HG02588 (cell line): Measurements from ENCODE around the gene NPY5R.

Experiments
- ATAC-seq: cut with Tn5 transposase; IDR thresholded peaks from one replicate; pipeline ENCODE4 v1.9.1; 2021; ENCODE audit warnings: mild to moderate bottlenecking, moderate library complexity; ENCODE audit not compliant: unreplicated experiment

NPY5R gene

GRCh38 chr4:163343604-163344146 lies at the start of gene NPY5R:
Gene NPY5R (plus strand): TSS chr4:163343892. CDS start chr4:163350274, 6,382 bp downstream.
- no peak for ATAC-seq

DNA sequence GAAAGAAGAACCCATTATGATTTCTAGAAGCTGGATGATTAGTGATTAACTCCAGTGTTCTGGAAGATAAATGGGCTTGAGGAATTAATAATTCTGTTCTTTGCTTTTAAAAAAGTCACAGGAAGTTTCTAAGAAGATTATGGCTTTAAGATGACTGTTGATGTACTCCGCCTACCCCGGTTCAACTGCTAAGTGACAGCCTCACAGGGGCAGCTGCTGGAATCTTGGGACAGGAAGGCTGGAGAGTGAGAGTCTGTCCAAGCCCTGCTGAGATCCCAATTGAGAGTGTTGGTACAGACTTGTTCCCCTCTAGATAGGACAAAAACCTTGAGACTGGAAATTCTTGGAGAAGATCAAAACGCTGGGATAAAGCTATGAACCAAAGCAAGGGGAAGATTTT lies 48.6 kb upstream of the NPY5R start:
- no peak for ATAC-seq

DNA sequence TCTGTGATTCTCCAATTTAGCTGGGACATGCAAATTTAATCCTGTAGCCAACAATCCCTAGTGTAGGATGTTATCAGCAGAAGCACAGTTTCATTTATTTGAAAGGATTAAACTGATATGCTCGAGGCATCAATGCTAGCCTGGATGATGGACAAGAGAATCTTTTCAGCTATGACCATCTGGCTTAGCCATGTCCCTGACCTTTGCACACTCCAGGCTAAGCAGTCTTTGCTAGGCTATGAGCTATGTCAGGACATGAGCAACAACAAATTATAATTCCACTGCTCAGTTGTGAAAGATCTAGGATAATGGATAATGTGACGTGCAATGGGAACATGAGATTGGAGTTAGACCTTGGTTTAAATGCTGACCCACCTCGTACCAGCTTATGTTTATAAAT lies 43.2 kb upstream of the NPY5R start:
- no peak for ATAC-seq

DNA sequence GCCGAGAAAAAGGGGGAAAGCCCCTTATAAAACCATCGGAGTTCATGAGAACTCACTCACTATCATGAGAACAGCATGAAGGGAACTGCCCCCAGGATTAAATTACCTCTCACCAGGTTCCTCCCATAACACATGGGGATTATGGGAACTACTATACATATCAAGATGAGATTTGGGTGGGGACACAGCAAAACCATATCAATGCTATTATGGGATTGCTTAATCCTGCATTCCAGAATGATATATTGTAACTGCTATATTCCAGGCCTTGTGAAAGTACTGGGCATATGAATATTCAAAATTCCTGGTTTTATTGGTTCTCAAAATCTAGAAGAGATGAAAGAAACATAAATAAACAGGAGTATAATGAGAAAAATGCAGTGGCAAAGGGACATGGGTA lies 40.6 kb upstream of the NPY5R start:
- ATAC-seq = no peak

DNA sequence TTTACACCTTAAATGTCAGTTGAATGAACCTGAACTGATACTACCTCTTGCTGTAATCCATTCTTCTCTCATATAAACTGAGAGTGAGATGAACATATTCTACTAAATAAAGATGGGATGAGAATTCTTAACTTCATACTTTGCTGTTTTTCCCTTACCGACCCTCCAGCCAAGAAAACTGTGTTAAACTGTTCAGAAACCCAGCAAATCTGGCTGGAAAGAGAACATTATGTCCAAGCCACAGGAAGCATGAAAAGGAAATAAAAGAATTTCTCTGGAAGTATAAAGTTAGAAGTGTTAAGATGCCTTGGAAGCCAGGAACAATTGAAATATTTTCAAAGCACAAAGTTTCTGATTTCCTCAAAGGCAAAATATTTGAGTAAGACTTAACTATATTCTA lies 34.2 kb upstream of the NPY5R start:
- ATAC-seq = no peak

DNA sequence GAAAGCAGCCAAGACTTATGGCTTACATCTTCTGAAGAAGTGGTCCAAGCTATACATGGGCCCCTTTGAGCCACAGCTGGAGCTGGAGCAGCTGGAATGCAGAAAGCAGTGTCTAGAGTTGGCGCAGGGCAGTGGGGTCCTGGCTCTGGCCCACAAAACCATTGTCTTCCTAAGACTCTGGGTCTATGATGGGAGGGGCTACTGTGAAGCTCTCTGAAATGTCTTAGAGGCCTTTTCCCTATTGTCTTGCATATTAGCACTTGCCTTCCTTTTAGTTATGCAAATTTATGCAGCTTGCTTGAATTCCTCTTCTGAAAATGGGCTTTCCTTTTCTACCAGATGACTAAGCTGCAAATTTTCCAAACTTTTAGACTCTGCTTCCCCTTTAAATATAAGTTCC lies 26.6 kb upstream of the NPY5R start:
- ATAC-seq = no peak

GRCh38 chr4:163330916-163331628 lies 12.6 kb upstream of the NPY5R start:
- ATAC-seq = no peak

- ATAC-seq = peak; percentile 20
Measured at GRCh38 chr4:163331629-163332376, 11.9 kb upstream of the NPY5R start.

DNA sequence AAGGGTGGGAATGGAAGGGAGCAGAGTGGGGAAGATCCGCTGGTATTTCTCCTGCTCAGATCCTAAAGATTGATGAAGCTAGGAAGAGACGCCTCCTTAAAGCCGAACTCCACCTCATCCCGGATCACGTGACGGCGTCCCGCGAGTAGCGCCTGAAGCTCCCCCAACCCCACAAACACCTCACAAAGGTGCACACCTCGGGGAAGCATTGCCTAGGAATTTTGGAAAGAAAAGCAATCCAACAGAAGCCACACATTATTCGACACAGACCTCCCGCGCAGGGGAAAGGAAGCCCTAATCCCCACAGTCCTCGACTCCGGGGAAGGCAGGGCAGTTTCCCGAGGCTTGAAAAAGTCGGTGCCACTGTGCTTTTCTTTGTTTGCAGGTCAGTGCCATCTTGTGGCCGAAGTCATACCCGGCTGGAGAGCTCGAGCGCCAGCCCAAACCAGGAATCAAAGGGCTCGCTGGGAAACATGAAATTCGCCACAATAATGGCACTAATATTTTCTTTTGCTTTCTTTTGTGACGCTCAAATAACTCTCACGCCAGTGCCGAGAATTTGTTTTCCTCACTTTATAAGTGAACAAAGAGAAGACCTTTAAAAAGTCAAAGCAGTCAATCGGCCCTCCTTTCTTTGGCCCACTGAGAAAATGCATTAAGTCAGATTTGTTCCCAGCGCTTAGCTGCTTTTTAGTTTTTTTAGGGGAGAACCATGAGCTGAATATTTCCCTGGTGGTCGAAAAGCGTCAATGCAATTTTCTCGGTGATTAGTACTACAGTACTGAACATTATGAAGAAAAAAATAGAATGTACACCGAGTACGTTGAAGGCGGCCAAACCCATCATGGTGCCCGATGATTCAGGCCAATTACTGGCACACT lies 10.9 kb upstream of the NPY5R start, which contains the start of gene NPY1R:
TSS of gene NPY1R (minus strand) at position 71 of the 881 bp plus-strand sequence. CDS start 6,042 bp downstream, outside the sequence.
- ATAC-seq = peak; percentile 85

- no peak for ATAC-seq
Measured at GRCh38 chr4:163335384-163335783, 8.3 kb upstream of the NPY5R start.

DNA sequence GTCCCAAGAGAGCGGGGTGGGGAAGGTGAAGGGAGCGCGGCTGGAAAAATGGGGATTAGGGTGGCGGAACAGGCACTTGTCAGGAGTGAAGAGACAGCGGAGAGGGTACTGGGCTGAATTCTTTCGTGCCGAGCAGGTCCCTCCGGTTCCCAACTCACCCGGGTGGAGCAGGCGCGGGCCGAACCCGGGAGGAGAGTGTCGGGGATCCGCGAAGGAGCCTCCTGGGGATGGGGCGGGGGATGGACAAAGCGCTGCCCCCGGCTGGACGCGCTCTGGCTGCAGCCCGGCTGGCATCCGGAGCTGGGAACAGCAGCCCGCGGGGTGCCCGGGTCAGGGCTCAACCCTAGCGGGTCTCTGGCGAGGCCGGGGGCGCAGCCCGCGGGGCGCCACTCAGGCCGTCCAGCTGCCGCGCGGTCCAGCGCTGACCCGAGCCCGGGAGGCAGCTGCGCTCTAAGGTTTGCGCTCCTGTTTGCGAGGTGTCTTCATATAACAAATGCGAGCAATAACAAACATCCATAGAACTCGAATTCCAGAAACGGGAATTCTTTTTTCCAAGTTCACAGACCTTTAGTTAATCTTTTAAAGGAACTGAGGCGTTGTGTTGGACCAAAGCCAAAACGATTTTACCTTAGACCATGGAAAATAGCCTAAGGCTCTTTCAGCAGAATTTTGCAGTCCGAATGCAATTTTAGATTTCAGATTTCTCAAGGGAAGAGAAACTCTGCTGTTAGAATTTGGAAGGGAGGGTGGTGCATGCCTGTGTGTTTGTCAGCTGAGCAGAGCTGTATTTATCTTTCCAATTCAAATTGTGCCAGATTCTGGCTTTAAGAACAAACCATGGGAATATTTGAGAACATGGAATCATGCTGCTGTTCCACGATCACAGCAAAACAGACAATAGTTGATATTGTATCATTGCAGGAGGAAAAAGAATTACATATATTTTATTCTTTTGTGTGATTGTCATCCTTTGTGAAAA lies 744 bp downstream of the NPY5R start:
- no peak for ATAC-seq

DNA sequence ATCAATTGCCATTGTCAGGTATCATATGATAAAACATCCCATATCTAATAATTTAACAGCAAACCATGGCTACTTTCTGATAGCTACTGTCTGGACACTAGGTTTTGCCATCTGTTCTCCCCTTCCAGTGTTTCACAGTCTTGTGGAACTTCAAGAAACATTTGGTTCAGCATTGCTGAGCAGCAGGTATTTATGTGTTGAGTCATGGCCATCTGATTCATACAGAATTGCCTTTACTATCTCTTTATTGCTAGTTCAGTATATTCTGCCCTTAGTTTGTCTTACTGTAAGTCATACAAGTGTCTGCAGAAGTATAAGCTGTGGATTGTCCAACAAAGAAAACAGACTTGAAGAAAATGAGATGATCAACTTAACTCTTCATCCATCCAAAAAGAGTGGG lies 7.0 kb downstream of the NPY5R start:
- ATAC-seq = no peak

DNA sequence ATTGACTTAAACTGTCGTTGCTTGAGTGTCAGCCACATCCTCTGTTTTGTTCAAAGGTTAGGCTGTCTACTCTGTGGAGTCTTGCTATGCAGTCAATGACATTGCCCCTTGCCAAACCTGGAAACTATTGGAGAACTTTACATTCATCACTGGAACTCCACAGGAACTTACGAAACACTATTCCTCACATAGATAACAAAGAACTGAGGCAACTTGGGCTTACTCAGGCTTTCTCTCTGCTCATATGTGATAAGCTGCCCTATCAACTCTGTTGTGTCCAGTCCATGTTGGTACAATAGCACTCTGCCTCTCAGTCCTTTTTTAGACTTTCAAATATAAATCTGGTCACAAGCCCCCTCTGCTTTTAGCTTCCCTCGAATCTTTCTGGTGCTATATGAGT lies 9.4 kb downstream of the NPY5R start:
- ATAC-seq = no peak

GRCh38 chr4:163356104-163356503 lies 12.4 kb downstream of the NPY5R start:
- no peak for ATAC-seq

- no peak for ATAC-seq
Measured at GRCh38 chr4:163367651-163368050, 24.0 kb downstream of the NPY5R start.

GRCh38 chr4:163372029-163372428 lies 28.3 kb downstream of the NPY5R start:
- no peak for ATAC-seq

DNA sequence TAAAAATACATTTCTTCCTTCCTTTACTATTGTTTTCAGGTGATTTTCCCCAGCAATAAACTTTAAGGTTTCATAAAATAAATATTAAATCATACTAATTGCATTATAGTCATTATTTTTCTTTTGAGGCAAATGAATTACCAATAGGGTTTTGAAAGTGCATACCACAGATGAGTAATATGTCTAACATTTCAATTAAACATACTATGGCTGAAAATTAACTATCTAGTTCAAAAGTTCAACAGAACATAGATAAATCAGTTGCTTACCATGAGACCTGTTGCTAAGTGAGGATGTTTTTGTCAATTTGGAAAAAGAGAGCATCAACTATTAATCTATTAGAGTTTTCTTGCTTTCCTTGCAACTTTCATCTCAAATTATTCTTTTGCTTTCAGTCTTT lies 35.0 kb downstream of the NPY5R start:
- no peak for ATAC-seq

DNA sequence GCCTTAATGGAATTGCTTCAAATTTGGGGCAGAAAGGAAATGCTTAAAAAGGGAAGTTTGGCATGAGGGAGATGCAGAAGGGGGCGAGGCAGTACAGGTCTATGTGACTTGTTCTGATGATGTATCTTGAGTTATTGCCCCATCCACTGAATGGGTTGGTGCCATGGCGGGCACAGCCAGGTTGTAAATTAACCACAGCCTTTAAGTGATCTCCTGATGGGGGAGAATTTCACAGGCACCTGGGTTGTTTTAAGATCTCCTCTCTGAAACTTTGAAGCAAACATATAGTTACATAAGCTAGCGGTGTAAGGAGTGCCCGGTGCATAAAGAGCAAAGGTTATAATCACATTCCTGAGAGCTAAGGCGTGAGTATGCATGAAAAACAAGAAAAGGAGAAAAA lies 37.0 kb downstream of the NPY5R start:
- ATAC-seq = no peak

DNA sequence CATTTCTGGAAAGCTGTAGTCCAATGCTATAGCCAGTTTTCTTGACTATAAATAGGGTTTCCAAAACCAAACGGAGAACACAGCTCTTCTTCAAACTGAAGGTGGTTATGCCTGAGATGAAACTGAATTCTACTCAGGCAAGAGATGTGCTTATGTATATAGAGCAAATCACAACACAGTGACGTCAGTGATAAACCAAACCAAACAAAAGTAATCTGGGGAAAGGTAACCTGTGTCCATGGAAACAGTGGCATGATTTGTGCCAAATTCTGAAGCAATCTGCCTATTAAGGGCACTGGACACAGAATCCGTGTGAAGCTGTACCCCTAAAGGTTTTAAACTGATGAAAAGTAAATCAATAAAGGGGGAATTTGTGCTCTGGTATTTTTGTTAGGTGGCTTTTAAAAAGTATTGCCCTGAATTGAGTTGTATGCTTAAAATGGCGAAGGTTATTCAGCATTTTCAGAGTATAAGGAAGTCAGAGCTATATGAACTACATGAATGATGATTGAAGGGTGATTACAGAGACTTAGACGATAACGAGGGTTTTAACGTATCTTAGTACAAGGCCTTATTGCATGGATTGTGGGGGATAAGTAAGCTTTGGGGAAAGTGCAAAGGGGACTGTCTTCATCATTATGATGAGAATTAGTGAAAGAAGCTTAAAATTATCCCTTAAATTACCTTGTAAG lies 38.6 kb downstream of the NPY5R start:
- no peak for ATAC-seq
